Activated T-cell treated with anti-CD3 and anti-CD28 coated beads, Interleukin-2, amount 50 U/mL, for 48 hours (primary cell): ENCODE data around the gene GCSAML.

Experiments used
- DNase-seq, 2 experiments: peaks; one replicate each; pipeline ENCODE4 v3.0.0-alpha.2; 2020

Gene GCSAML

DNA sequence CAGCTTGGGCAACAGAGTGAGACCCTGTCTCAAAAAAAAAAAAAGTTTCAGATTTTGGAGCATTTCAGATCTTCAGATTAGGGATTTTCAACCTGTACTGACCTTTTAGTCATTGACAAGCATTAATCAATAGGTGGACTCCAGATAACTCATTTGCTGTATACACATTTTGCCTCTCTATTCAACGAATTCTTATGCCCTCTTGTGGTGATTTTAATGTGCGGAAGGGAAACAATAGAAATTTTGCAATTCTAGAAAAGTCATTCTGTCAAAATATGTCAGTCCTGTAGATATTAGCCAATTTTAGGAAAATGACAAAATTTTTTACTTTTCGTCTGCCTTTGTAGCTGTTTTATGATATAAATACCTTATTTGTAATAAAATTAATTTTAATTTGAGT lies 27.6 kb downstream of the GCSAML start:
- no peak for DNase-seq

DNA sequence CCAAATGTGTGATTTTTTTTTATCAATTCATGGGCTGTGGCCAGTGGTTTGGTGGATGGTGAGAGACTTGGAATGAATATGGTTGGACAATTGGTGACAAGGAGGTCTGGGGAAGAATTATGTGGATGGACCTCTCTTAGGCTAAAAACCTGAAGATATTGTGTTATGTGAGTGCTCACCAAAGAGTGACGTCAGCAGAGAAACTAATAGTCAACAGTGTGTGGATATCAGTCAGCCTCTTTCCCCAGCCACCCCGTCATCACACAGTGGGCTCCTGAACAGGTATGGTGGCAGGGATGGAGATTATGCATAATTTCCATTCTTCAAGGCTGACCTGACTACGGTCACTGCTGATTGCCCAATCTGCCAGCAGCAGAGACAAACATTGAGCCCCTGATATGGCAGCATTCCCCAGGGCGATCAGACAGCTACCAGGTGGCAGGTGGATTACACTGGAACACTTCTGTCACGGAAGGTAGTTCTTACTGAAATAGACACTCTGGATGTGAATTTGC lies 30.1 kb downstream of the GCSAML start:
- no peak for DNase-seq

- no peak for DNase-seq
These were observed 39.1 kb downstream of the GCSAML start, which contains the start of gene OR2G2 for GRCh38 chr1:247588060-247588459. Gene OR2G2 (plus strand): TSS chr1:247588360. CDS start chr1:247588360, 0 bp downstream.

- no peak for DNase-seq
These were observed 56.4 kb downstream of the GCSAML start, which contains the start of gene OR2G3 for GRCh38 chr1:247605286-247605685. Gene OR2G3 (plus strand): TSS chr1:247605586. CDS start chr1:247605586, 0 bp downstream.

- DNase-seq = no peak
These were observed 64.5 kb downstream of the GCSAML start for GRCh38 chr1:247613405-247613804.

DNA sequence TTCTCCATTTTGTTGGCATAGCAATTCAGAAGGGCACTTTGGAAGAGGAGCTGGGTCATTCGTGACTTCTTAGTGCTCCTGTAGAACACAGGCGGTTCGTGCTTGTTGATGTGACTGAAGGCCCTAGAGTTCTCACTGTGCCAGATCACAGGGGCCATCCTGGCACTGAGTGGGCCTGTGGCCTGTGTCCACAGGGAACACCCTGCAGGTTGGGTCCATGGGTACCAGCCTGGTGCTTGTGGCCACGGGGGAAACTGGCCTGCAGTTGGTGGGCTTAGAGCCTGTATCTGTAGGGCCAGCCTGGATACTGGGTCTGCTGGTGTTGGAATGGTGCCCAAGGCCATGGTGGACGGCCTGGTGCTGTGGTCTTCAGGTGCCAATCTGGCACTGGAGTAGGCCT lies 65.7 kb downstream of the GCSAML start:
- no peak for DNase-seq
